HFFc6 (cell line): ENCODE measurements around the gene TEX51. TPM values are rescaled to one million over a fixed set of nuclear protein-coding genes. Genes with fewer than 3 reads are reported as not detected.

ENCODE experiments used
- DNase-seq: peaks from one replicate; pipeline ENCODE4 v3.0.0-alpha.2; 2018
- H3K27ac Mint-ChIP-seq: 2 replicates; pipeline ENCODE4 v1.8.0; 2020; ENCODE audit warnings: mild to moderate bottlenecking, mixed read lengths
- H3K27me3 Mint-ChIP-seq: 2 replicates; pipeline ENCODE4 v1.8.0; 2021; ENCODE audit warnings: mild to moderate bottlenecking, moderate library complexity, mixed read lengths; ENCODE audit not compliant: insufficient read depth
- H3K36me3 Mint-ChIP-seq: 2 replicates; pipeline ENCODE4 v1.8.0; 2021; ENCODE audit warnings: low read depth, mixed read lengths
- H3K4me1 Mint-ChIP-seq: 2 replicates; pipeline ENCODE4 v1.8.0; 2020; ENCODE audit warnings: low read depth, mixed read lengths
- H3K4me3 Mint-ChIP-seq: 2 replicates; pipeline ENCODE4 v1.8.0; 2020; ENCODE audit warnings: mild to moderate bottlenecking, moderate library complexity, mixed read lengths
- H3K9me3 Mint-ChIP-seq: 2 replicates; pipeline ENCODE4 v1.8.0; 2020; ENCODE audit warnings: mild to moderate bottlenecking, mixed read lengths
- CTCF ChIP-seq: fragments of 200-600 bp; sonication (generic); IDR thresholded peaks from 2 replicates; pipeline ENCODE4 v1.5.0; 2021; ENCODE audit warnings: antibody characterized with exemption, mild to moderate bottlenecking
- total RNA-seq, 6 experiments: library from RNA; stranded (reverse); fragmentation: NEBNext Ultra II Directional; extraction: Animal tissue kit (Norgen Biotek cat#: 25700); gene quantifications; 2 replicates in 1 of 6; 3 replicates in 5 of 6; pipeline ENCODE4 v1.2.3, GENCODE V29; 2021

TEX51 gene
- total RNA-seq, 6 experiments from 2014 or later, result not detected

- H3K36me3 Mint-ChIP-seq, result no peaks in the 10 kb centered on the region
- H3K4me1 Mint-ChIP-seq, result no peaks in the 10 kb centered on the region
- no peak overlapping the region for H3K27ac Mint-ChIP-seq
- no peaks in the 10 kb centered on the region for H3K9me3 Mint-ChIP-seq
- TF ChIP-seq CTCF, result no peak
- no peak overlapping the region for H3K4me3 Mint-ChIP-seq
- peaks cover 19% of the 10 kb centered on the region for H3K27me3 Mint-ChIP-seq
- DNase-seq, result no peak
These were observed 40.7 kb upstream of the TEX51 start for GRCh38 chr2:126858013-126858412.

- peaks cover 19% of the 10 kb centered on the region for H3K27me3 Mint-ChIP-seq
- no peaks in the 10 kb centered on the region for H3K9me3 Mint-ChIP-seq
- TF ChIP-seq CTCF, result no peak
- H3K36me3 Mint-ChIP-seq, result no peaks in the 10 kb centered on the region
- no peak overlapping the region for H3K27ac Mint-ChIP-seq
- no peak for DNase-seq
- H3K4me1 Mint-ChIP-seq, result no peaks in the 10 kb centered on the region
- no peak overlapping the region for H3K4me3 Mint-ChIP-seq
These were observed 40.3 kb upstream of the TEX51 start for GRCh38 chr2:126858436-126858835.

GRCh38 chr2:126858991-126859390 lies 39.7 kb upstream of the TEX51 start:
- no peak for TF ChIP-seq CTCF
- Mint-ChIP-seq H3K27ac (no peak overlapping the region), H3K27me3 (peaks cover 19% of the 10 kb centered on the region), H3K36me3 (no peaks in the 10 kb centered on the region), H3K4me1 (no peaks in the 10 kb centered on the region), H3K4me3 (no peak overlapping the region), H3K9me3 (no peaks in the 10 kb centered on the region)
- no peak for DNase-seq

GRCh38 chr2:126859631-126860030 lies 39.1 kb upstream of the TEX51 start:
- peaks cover 19% of the 10 kb centered on the region for H3K27me3 Mint-ChIP-seq
- no peak overlapping the region for H3K27ac Mint-ChIP-seq
- DNase-seq, result no peak
- H3K4me3 Mint-ChIP-seq, result no peak overlapping the region
- no peaks in the 10 kb centered on the region for H3K36me3 Mint-ChIP-seq
- no peaks in the 10 kb centered on the region for H3K4me1 Mint-ChIP-seq
- no peak for TF ChIP-seq CTCF
- no peaks in the 10 kb centered on the region for H3K9me3 Mint-ChIP-seq

- Mint-ChIP-seq H3K4me3 (no peak overlapping the region), H3K27ac (no peak overlapping the region), H3K4me1 (no peaks in the 10 kb centered on the region), H3K27me3 (peaks cover 19% of the 10 kb centered on the region), H3K36me3 (no peaks in the 10 kb centered on the region), H3K9me3 (no peaks in the 10 kb centered on the region)
- TF ChIP-seq CTCF, result no peak
- DNase-seq, result no peak
These were observed 38.3 kb upstream of the TEX51 start for GRCh38 chr2:126860385-126860784.

- no peaks in the 10 kb centered on the region for H3K4me1 Mint-ChIP-seq
- no peaks in the 10 kb centered on the region for H3K36me3 Mint-ChIP-seq
- no peak for DNase-seq
These were observed 36.0 kb upstream of the TEX51 start for GRCh38 chr2:126862730-126863129.

More at GRCh38 chr2:126862730-126863129, 36.0 kb upstream of the TEX51 start:
- TF ChIP-seq CTCF, result no peak
- Mint-ChIP-seq H3K27me3 (peaks cover 15% of the 10 kb centered on the region), H3K4me3 (no peak overlapping the region), H3K9me3 (no peaks in the 10 kb centered on the region), H3K27ac (no peak overlapping the region)
